GM12873 (cell line): ENCODE data around the gene RPRD1A.

Source experiments
- CTCF ChIP-seq: IDR thresholded peaks from 2 replicates; pipeline ENCODE4 v1.5.1; 2012; ENCODE audit warnings: low read depth, mild to moderate bottlenecking, moderate library complexity, low read length, control low read depth; ENCODE audit not compliant: insufficient read depth; ENCODE audit errors: missing control alignments

The RPRD1A gene

GRCh38 chr18:36074435-36074834 is 7.1 kb upstream of the RPRD1A start:
- TF ChIP-seq CTCF: no peak

DNA sequence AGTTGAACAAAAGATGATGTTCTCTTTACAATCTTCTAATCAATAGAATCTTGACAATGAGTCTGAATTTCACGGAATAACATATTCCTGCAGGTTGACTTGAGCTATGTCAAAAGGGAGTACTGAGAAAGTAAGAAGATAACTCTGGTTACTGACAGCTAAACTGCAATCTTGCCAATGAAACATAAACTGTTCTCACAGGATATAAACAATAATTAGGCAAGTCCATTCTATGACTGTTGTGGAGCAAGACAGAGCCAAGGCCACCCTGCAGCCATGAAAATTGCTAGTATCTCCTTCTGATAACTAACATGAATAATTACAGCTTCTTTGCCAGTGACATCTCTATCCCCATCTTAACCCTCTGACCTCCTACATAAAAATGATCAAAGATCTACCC is 6.3 kb upstream of the RPRD1A start:
- no peak for TF ChIP-seq CTCF

DNA sequence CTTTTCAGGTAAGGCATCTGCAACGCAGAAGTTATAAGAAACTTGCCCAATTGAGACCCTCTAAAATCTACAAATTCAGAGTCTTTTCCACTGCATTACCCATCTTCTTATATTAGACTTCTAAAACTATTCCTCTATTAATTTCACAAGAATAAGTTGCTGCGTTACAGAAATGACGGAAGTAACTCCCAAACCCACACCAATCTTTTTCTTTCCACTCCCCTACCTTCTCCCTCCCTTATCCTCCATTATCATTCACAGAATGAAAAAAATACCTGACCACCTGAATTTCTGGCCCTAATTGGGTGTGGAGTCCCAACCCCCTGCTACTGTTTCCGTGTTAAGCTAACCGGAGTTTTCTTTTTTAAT is 689 bp downstream of the RPRD1A start:
- no peak for TF ChIP-seq CTCF

DNA sequence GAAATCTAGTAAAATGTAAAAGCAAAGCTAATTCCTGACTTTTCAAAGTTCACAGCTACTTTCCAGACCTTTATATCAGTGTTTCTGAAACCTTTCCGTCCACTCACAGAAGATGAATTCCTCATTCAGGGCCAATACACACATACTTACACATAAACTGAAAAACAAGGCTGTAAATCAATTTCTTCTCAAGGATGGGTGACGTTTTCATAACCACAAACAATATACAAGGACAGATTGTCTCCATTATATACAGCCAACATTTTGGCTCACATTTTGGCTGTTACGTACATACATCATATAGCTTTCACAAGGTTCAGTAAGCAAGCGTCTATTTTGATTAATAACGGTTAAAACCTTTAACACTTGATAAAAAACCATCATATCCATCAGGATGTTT is 1.4 kb downstream of the RPRD1A start:
- no peak for TF ChIP-seq CTCF

DNA sequence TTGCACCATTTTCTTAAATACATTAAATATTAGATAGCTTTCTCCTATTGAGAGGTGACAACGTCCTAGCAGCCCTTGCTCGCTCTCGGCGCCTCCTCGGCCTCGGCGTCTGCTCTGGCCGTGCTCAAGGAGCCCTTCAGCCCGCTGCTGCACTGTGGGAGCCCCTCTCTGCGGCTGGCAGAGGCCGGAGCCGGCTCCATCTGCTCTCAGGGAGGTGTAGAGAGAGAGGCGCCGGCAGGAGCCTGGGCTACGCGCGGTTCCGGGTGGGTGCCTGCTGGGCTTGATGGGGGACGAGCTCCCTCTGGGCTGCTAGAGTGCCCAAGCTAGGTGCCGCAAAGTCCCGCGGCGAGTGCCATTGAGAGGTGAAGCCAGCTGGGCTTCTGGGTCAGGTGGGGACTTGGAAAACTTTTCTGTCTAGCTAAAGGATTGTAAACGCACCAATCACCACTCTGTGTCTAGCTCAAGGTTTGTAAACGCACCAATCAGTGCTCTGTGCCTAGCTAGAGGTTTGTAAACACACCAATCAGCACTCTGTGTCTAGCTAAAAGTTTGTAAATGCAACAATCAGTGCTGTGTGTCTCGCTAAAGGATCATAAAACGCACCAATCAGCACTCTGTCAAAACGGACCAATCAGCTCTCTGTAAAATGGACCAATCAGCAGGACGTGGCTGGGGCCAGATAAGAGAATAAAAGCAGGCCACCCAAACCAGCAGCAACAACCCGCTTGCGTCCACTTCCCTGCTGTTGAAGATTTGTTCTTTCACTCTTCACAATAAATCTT is 3.1 kb downstream of the RPRD1A start:
- TF ChIP-seq CTCF: no peak

GRCh38 chr18:36058674-36059073 is 8.7 kb downstream of the RPRD1A start:
- TF ChIP-seq CTCF: no peak

DNA sequence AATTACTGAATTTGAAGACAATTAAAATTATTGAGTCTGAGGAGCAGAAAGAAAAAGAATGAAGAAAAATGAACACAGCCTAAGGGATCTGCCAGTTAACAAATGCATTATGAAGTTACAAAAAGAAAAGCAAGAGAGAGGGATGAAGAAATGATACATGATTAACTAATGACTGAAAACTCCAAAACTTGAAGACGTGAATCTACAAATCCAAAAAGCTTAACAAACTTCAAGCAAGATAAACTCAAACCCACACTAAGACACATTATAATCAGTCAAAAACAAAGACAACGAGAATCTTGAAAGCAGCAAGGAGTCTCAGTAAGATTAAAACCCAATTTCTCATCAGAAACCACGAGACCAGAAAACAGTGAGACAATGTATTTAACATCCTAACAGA is 15.6 kb downstream of the RPRD1A start:
- no peak for TF ChIP-seq CTCF
